Stimulated activated CD8-positive, alpha-beta memory T cell treated with anti-CD3 and anti-CD28 coated beads, Interleukin-15, amount 100 ng/mL, for 1 hour (primary cell): Measurements from ENCODE around the gene LRRC3C.
"Not testable (repeated sequence)": the region's sequence is repeated elsewhere in the genome, so short reads cannot be mapped to it uniquely, and the experiment has no call there.

Experiments
- DNase-seq: peaks from one replicate; pipeline ENCODE4 v3.0.0-alpha.2; 2020; ENCODE audit warnings: low read depth

Gene LRRC3C

DNA sequence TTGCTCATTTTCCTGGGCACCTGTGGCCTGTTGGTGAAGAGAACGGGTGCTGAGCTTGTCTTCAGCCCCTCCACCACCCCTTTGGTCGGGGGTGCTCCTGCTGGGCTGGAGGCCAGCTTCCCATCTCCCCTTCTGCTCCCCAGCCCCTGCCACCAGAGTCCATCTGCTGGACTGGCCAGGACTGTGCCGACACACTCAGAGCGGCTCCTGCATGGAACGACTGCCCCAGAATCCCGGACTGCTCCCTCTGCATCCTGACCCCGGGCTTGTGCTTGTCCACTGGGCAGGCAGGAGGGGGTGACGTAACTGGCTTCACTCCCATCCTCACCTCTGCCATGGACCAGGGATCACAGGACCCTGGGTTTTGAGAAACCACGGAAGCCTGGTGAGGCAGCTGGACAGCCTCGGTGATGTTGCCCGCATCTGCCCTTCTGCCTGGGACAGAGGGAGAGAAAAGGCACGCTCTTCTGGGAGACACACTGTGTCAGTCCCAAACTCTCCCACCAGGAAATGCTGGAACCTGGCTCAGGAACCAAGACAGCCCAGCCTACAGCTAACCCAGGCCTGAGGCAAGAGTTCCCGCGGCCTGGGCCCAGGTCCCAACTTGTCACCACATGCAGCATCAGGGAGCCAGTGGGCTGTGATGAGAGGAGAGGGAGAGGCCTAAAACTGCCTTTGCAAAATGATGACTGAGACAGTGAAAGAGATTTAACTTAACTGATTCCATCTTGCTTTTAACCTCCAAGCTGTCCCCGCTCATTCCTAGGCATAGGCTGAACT lies 19.2 kb downstream of the LRRC3C start:
- no peak for DNase-seq

DNA sequence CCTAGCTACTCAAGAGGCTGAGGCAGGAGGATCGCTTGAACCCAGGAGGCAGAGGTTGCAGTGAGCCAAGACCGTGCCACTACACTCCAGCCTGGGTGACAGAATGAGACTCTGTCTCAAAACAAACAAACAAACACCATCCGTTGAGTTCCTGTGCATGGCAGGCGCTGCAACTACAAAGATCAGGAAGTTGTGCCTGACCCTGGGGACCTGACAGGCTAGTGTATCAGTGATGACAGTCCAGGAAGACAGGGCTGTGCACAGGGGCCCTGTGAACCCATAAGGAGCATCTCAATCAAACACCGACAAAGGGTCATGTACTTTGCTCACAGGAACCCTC lies 20.9 kb downstream of the LRRC3C start:
- DNase-seq, result not testable (repeated sequence)

DNA sequence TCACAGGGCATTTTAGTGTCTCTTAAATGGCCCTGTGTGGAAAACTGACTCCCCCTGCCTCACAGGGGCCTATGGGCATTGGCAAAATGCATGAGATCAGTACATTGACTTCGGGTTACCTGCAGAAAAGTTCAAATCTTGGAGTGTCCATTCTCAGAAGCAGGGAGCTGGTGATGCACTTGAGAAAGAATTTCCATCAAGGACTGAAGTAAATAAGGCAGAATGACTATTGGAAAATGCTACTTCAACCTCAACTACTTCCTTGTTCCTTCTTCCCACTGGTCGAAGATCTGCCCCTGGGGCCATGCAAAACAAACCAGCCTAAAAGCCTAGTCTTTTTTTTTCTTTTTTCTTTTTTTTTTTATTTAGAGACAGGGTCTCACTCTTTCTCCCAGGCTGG lies 21.5 kb downstream of the LRRC3C start:
- no peak for DNase-seq

DNA sequence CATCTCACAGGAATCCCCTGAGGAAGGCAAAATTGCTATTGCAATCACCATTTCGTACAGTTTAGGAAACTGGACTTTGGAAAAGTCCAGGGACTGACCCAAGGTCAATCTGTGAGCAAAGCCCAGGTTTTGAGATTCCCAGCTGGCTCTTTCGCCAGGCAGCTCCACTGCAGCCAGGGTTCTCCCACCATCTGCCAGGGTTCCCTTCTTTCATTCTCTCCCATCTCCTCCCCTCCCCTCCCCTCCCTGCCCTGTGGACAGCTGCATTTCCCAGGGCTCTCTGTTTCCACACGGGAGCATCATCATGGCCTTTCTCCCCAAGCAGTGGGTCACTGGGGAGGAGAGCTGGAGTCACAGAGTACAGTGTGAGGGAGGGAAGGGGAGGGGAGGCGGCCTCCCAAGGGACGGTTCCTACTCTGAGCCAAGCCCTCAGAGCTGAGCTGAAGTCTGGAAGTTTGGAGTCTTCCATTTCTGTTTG lies 23.4 kb downstream of the LRRC3C start:
- no peak for DNase-seq

DNA sequence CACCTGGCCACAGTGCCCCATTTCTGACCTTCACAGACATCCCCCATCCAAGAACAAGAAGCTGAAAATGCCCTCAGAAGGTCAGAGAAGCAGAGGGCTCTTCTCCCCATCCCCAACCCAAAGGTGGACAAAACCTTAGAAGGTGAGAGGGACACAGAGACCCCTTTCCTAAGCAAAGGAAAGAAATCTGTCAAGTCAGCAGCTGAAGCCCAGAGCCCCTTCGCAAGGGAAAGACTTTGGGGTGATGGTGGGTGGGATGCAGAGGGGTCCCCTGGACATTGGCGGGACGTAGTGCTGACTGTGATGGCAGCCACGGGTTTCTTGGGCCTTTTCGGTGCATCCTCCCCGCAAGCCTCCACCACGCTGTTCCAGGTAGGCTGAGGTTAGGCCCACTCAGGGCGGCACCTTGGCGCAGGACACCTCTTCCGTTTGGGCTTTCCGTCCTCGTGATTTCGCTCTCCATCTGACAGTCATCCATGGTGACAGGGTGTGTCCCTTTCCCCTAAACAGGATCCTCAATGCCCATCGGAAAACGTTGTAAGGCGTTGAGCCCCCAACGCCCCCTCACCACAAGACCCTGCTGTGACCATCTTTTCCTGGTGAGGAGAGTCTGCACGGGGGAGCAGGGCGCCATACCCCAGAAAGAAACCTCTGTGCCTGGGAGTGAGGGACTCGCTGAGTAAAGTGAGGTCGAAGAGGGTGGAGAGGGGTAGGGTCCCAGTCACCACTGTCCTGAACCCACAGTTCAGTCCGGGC lies 24.6 kb downstream of the LRRC3C start:
- DNase-seq, result no peak

DNA sequence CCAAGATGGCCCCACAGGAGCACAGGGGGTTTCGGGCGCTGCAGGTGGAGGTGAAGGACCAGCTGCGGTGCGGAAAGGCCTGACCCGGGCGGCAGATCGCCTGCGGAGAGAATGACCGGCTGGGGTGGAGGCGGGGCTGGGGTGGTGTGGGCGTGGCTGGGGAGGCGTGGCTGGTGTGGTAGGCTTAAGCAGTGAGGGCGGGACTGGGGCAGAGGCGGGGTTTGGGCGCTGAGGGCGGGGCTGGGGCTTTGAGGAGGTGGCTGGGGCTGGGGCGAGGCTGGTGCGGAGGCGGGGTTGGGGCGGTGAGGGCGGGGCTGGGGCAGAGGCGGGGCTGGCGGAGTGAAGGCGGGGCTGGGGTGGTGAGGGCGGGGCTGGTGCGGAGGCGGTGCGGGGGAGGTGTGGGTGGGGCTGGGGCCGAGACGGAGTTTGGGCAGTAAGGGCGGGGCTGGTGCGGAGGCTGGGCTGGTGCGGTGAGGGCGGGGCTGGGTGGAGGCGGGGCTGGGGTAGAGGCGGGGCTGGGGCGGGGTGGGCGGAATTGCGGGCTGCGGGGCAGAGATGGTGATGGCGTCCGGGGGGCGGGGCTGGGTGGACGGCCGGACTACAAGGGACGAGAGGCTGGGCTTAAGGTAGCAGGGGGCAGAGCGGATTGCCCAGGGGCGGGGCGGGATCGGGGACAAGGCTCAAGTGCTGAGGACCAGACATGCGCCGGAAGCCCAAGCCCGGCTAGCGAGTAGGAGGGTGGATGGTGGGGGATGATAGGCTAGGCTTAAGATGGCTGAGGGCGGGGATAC lies 25.3 kb downstream of the LRRC3C start:
- peak; percentile 95 for DNase-seq

DNA sequence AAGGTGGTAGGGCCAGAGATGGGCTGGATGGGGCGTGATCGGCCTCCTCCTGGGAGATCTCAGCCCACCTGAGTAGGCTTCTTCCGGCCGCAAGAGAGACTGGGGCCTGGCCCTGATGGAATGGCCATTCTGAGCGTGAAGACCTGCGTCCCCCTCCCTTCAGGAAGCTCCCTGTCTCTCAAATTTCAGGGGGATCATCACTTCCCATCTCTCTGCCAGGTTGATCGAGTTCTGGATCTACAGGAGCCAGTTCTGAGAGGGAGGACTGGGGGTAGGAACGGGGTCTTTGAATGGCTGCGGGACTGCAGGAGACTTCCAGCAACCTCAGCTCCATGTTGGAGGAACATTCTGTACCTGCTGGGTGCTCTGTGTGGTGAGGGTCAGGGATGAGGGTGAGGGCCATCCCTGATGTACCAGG lies 25.9 kb downstream of the LRRC3C start:
- no peak for DNase-seq

DNA sequence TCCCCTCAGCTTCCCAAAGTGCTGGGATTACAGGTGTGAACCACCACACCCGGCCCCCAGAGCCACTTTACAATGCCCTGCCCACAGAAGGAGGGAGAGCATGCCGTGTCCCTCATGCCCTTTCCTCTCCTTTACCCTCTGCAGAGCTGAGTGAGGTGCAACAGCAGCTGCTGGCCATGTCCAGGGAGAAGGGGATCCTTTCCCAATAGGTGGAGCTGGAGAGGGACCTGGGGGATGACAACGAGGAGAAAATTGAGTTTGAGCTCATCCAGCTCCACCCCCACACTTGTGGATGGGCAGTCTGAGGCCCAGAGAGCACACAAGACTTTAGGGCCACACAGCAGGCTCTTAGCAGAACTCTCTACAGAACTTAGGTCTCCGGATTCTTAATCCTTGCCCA lies 27.3 kb downstream of the LRRC3C start:
- no peak for DNase-seq

DNA sequence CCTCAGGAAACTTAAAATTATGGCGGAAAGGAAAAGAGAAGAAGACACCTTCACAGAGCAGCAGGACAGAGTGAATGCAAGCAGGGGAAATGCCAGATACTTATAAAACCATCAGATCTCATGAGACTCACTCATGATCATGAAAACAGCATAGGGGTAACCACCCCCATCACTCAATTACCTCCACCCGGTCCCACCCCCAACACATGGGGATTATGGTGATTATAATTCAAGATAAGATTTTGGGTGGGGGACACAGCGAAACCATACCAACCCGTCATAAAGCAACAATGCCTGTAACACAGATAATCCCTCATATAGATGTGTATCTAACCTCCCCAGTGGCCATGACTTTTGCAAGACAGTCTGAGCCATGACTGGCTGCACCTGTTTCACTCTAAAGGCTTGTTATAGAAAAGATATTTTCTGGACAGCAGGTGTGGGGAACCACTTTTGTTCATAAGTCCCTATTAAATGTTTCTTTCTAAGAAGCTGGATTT lies 28.2 kb downstream of the LRRC3C start:
- DNase-seq, result no peak

DNA sequence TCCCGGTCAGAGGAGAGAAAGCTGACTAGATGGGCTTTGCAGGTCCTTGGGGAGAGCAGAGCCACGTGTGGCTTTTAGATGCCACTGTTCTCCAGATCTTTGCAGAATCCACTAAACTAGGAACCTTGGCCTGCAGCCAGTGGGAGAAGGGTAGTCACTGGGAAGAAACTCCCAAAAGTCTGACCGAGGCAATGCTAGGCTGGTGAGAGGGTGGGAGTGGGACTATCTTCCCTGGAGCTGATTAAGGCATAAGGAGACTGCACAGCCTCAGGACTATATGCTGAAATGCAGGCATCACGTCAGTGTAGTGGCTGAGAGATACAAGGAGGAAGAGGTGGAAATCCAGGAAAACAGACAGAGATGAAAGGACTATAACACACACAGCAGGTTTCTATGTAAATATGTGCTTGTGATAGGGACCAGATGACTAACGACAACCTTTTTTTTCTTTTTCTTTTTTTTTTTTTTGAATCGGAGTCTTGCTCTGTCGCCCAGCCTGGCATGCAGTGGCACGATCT lies 33.1 kb downstream of the LRRC3C start:
- DNase-seq, result no peak

DNA sequence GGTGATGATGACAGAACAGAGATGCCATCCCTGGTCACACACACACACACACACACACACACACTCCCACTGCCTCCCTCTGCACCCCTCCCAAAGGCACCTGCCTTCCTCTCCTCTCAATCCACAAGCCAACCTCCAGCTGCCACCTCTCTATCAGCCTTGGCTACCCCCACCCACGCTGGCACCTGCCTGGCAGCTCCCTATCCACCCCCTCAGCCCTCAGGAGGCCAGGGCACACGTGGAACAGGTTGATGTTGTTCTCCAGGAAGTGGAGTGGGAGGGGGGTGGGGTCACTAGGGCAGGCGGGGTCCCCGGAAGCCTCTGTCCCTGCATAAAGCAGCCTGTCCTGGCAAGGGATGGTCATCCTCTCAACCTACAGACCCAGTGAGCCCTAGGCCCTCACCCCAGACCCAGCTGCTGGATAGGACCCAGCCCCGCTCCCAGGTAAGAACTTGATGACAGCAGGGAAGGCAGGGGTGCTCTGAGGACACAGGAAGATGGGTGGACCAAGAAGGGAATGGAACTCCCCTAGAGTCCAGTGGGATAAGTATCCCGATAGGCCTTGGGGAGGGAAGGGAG lies 35.2 kb downstream of the LRRC3C start, which contains the start of gene GSDMA:
Gene GSDMA (plus strand): TSS at position 363 of the 579 bp plus-strand sequence. CDS start 2,684 bp downstream, outside the sequence.
- DNase-seq, result no peak

DNA sequence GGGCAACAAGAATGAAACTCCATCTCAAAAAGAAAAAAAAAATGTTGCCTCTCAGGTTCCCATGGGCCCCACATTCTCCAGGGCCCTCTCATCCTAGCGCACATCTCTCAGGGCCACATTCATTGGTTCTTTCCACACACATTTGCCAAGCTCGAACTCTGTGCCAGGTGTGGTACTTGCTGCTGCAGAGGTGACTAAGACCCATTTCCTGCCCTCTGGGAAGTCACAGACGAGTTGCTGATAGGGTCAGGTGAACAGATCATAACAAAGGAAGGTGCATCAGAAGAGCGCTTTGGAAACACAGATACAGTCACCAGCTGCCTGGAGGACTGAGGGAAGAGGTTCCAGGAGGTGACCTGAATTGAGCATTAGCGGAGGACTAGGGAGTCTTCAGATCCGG lies 36.3 kb downstream of the LRRC3C start:
- DNase-seq, result no peak

DNA sequence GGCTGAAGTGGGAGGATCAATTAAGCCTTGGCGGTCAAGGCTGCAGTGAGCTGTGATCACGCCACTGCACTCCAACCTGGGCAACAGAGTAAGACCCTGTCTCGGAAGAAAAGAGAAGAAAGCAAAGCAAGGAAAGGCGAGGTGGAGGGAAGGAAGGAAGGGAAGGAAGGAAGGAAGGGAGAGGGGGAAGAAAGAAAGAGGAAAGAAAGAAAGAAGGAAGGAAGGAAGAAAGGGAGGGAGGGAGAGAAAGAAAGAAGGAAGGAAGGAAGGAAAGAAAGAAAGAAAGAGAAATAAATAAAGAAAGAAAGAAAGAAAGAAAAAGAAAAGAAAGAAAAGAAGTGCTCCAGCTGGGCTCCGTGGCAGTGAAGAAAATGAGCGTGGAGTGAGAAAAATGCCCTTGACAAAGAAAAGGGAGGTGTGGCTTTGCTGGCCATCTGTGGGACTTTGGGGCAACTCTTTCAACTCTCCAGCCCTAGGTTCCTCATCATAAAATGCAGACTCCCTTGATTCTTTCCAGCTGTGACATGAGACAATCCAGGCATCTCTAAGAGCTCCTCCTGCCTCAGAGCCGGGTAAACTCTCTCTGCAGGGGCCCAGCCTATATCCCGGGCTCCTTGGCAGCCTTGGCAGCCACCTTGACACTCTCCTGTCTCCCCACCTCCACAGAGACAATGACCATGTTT lies 37.6 kb downstream of the LRRC3C start:
- DNase-seq, result no peak

DNA sequence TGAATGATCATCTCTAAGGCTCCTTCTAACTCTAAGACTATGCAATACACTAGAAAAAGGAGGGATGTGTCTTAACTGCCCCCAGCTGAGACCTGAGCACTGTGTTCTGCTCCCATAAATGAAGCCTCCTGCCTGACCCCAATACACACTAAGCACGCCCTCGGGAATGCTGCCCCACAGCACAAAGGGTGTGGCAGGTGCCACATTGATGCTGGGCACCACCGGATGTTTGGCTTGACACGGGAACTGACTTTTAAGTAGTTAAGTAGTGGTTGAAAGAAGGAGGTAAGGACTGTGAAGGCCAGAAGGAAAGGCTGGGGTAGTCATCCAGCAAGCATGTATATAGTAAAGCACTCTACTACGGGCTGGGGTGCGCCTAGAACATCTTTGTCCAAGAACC lies 39.2 kb downstream of the LRRC3C start:
- no peak for DNase-seq

DNA sequence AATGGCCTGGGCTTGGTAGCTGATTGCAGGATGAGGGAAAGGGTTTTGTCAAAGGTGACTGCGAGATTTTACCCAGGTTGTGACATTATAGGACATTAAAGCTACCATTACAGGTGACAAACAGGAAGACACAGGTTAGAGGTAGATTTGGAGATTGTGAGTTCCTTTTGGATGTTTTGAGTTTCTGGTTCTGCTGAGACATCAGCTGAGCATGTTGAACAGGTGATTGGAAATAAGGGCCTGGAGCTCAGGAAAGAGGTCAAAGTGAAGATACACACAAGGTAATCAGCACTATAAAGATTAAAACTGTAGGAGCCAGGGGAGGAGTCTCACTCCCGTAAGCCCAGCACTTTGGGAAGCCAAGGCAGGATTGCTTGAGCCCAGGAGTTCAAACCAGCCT lies 41.2 kb downstream of the LRRC3C start:
- no peak for DNase-seq

DNA sequence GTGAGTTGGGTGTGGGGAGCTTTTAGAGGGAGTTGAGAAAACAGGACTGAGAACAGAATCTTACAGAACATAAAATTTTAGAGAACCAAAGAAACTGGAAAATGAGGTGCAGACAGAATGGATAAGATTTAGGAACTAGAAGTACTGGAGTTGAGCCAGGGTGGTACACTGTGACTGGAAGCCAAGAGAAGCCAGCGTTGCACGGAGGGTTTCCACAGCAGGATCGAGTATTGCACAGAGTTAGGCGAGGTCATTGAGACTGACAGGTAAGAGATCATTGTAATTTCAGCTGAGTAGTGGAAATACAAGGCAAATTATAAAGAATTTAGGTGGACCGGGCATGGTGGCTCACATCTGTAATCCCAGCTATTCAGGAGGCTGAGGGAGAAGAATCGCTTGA lies 41.8 kb downstream of the LRRC3C start:
- no peak for DNase-seq

DNA sequence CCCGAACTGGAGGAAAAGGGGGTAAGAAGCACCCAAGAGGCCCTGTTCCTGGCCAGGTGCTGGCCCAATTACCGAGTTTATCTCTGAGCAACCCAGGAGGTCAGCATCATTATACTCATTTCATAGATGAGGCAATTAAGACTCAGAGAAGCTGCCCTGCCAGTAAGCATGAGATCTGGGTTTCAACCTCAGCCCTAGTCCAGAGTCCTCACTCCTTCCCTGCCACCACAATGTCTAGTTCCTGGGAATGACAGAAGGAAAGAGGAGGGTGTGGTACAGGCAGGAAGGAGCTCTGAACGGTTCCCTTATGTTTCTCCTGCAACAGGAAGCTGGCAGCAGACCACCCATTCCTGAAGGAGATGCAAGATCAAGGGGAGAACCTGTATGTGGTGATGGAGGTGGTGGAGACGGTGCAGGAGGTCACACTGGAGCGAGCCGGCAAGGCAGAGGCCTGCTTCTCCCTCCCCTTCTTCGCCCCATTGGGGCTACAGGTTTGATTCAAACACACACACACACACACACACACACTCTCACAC lies 42.7 kb downstream of the LRRC3C start:
- DNase-seq, result no peak

DNA sequence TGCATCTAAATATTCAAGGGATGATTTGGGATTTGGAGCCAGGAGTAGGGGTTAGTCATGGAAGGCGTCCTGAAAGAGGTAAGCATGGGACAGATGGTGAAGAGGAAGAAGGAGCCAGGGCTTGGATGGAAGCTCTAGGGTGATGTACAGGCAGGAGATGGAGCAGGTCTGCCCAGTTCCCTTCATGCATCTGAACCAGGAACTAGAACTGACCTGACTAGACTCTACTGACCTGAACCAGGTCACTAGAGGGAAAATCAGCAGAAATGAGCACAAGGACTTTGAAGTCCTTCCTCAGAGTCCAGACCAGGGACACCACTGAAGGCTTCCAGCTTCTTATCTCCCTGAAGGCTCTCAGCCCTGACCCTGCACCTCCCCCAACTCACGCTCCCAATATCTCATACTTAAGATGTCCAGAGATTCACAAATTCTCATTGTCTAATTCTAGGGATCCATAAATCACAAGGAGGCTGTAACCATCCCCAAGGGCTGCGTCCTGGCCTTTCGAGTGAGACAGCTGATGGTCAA lies 43.6 kb downstream of the LRRC3C start:
- no peak for DNase-seq

DNA sequence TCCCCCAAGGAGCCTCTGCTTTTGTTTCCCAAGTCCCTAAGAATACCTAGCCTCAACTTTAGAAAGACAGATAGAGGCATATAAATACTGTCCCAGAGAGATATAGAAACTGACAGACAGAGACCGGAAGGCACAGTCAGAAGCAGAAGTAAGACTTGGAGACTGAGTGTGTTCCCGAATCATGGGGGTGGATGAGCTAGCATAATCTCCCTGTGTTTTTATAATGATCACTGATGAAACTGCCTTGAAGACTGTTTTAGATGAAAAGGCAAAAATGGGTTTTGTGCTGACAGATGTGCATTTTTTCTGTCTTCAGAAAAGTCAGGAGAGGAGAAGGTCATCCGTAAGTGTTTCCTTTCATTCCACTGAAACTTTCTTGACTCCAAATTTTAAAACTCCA lies 44.7 kb downstream of the LRRC3C start:
- no peak for DNase-seq

DNA sequence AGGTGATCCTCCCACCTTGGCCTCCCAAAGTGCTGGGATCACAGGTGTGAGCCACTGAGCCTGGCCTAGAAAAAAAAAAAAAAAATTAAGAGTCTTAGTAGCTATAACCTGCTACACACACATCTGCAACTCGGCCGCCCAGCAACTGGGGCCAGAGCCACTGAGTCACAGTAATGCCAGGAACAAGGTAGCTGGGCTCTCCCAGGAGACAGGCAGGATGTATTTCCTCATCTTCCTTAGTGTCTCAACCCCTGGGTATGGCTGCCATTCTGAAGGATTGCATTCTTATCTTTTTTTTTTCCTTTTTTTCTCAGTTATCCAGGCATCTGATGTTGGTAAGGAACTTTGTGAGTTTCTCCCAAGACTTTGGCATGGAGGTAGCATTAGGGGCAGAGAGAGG lies 46.0 kb downstream of the LRRC3C start:
- no peak for DNase-seq

DNA sequence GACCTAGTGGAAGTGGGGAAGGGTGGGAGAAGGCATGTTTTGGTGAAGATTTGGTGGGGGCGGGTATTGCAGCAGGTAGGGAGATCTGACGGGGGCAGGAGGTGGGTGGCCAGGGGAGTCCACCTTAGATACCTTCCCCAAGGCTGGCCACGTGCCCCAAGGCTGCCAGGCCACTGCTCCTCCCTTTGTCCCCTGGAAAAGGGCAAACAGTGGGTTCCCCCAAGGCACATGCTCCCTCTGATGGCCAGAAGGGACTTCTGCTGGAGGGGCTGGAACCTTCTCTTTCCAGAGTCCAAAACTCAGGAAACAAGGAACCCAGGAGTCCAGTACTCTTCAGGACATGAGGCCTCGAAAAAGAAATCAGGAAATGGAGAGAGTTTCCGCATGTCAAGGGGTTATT lies 46.9 kb downstream of the LRRC3C start:
- no peak for DNase-seq
